Measurements from ENCODE around the gene LGALSL.

DNA sequence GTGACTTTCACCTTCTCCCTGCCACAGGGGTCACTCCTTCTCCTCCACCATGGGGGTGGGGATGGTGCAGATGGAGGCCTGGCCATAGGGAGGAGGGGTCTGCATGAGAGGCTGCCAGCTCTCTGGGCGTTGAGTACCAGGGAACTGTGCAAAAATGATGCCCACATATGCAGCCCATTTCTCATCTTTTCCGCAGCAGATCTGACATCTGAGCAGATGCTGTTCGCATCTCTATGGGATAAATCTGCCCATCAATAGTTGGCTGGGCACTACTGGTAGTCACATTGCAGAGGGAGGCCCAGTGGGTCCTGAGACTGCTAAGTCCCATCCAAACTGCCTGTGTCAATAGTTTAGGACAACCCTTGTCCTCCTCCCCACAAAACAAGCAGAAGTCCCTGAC lies 45.9 kb upstream of the LGALSL start:
- TF ChIP-seq, protein P1, sequence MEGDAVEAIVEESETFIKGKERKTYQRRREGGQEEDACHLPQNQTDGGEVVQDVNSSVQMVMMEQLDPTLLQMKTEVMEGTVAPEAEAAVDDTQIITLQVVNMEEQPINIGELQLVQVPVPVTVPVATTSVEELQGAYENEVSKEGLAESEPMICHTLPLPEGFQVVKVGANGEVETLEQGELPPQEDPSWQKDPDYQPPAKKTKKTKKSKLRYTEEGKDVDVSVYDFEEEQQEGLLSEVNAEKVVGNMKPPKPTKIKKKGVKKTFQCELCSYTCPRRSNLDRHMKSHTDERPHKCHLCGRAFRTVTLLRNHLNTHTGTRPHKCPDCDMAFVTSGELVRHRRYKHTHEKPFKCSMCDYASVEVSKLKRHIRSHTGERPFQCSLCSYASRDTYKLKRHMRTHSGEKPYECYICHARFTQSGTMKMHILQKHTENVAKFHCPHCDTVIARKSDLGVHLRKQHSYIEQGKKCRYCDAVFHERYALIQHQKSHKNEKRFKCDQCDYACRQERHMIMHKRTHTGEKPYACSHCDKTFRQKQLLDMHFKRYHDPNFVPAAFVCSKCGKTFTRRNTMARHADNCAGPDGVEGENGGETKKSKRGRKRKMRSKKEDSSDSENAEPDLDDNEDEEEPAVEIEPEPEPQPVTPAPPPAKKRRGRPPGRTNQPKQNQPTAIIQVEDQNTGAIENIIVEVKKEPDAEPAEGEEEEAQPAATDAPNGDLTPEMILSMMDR (IDR thresholded peaks at IDR 0.05; ENCODE audit: low read length), result no peak
- TF ChIP-seq EZH2 (optimal IDR thresholded peaks at IDR 0.05; ENCODE audit: low read depth, low read length), result no peak
